Measurements from ENCODE around the gene PTGFRN.

PTGFRN gene

DNA sequence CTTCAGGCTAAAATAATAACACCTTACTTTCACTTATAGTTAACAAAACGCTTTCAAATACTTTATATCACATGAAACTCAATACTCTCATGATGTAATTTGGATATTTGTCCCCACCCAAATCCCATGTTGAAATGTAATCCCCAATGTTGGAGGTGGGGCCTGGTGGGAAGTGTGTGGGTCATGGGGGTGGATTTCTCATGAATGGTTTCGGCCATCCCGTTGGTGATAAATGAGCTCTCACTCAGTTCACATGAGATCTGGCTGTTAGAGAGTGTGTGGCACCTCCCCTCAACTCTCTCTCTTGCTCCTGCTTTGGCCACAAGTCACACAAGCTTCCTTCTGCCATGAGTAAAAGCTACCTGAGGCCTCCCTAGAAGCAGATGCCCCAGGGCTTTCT, 22.5 kb upstream of the PTGFRN start:
- no peak for DNase-seq

GRCh38 chr1:116889380-116889779, 20.3 kb upstream of the PTGFRN start:
- DNase-seq = no peak

- DNase-seq = no peak
Observed at GRCh38 chr1:116891396-116892079, 18.2 kb upstream of the PTGFRN start.

- DNase-seq = no peak
Observed at GRCh38 chr1:116895073-116895472, 14.6 kb upstream of the PTGFRN start.

GRCh38 chr1:116899529-116899928, 10.2 kb upstream of the PTGFRN start:
- no peak for DNase-seq

- no peak for DNase-seq
Observed at GRCh38 chr1:116900471-116901365, 9.0 kb upstream of the PTGFRN start.

- DNase-seq = no peak
Observed at GRCh38 chr1:116902027-116902426, 7.7 kb upstream of the PTGFRN start.

- DNase-seq = no peak
Observed at GRCh38 chr1:116902723-116903383, 6.9 kb upstream of the PTGFRN start.

GRCh38 chr1:116904791-116905320, 4.9 kb upstream of the PTGFRN start:
- no peak for DNase-seq

DNA sequence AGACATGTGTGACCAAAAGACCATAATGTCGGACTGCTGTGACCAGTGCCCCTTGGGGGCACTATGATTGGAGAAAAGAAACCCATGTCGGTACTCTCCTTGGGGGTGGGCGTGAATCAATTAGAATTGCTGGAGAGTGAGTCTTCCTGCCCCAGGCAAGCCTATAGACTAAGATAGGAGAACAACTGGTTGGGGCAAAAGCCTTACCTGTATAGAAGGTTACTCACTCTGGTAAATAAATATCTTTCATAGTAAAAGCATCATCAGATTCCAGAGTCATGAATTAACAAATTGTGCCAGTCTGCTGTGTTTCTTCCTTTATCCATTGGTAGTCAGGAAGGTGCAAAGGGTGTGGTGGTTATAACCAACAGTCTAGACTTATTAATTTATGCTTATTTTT, 2.9 kb upstream of the PTGFRN start:
- DNase-seq = no peak

DNA sequence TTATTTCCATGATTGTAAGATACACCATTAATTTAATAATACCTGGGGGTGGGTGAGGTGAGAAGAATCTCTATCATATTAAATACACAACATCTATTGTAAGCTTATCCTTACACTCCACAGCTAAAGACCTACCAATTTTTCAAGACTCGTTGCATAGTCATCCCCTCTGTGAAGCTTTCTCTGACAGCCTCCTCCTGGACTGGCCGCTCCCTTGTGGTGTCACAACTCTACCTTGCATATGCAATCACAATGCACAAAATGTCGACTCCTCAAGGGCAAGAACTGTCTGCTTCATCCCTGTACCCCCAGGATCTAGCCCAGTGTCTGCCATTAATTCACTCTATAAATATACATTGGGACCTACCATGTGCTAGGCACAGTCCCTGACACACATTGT, 2.4 kb upstream of the PTGFRN start:
- no peak for DNase-seq

DNA sequence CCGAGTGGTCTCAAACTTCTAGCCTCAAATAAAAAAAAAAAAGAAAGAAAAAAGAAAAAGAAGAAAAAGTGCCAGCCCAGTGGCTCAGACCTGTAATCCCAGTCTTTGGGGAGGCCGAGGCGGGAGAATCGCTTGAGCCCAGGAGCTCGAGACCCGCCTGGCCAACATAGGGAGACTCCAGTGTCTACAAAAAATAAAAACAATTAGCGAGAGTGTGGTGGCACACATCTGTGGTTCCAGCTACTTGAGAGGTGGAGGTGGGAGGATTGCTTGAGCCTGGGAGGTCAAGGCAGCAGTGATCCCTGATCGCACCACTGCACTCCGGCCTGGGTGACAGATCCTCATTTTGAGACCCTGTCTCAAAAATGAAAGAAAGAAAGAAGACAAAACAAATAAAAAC, 1.4 kb upstream of the PTGFRN start:
- DNase-seq = no peak

- DNase-seq = no peak
Observed at GRCh38 chr1:116908820-116909511, 750 bp upstream of the PTGFRN start.

DNA sequence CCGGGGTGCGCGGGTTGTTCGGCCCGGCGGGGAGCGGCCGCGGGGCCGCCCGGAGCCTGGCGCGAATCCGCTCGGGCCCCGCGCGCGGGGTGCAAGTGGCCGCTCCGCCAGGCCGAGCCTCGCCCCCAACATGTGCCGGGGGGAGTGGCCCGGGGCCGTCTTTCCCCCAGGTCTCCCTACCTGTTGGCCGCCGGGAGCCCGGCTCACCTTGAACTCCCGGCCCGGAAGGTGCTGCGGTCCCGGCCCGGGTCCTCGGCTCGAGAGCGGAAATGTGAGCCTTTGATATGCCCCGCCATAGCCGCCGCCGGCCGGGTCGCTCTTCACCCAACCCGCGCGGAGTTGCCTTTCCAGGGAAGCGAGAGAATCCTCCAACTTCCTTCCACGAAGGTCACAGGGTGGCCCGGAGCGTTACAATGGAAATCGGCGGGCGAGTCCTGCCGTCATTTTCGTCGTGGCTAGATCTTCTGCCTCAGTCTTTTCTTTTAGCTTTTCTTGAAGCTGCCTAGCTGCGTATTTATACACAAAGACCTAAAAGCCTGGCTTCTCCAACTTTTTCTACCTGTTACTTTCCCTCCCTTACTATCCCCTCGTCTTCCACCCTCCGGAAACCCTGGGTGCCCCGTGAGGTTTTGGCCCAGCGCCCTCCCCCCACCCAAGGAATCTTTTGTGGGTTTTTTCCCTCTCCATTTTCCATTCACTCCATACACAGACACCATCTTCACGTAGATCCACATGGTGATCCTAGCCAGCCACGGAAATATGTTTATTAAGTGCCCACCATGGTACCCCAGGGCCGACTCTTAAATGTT, 867 bp downstream of the PTGFRN start:
- peak in 4 of 58 donors; percentile 9 to 50 (median 28) for DNase-seq

- DNase-seq = no peak
Observed at GRCh38 chr1:116911188-116911553, 1.5 kb downstream of the PTGFRN start.

DNA sequence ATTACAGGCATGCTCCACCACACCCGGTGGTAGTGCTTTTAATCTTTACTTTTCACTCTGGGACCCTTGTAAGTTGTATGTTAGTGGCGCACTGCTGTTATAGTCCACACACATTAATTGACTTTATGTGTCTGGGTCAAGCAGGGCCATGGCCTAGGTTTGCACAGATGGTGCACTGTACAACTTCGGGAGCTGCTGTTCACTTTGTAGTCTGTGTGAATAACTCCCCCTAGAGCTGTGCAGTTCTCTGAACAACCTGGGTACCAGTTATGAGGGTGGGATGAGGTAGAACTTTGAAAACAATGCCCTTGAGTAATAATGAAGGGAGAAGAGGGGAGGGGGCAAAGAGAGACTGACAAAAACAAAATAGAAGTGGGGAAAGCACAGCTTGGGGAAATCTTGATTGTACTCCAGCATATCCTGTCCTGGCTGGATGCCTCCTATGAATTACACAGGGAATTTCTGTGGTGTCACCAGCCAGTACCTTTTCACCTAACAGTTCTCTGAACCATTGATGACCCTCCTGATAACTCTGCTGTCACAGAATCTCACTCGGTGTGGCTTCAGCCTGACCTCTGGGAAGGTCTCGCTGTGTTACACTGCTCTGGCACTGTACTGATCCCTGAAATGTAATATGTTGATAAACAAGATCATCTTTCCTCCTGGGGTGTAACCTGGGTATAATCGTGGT, 2.2 kb downstream of the PTGFRN start:
- no peak for DNase-seq

- no peak for DNase-seq
Observed at GRCh38 chr1:116912846-116913245, 3.1 kb downstream of the PTGFRN start.

GRCh38 chr1:116913941-116914340, 4.2 kb downstream of the PTGFRN start:
- peak in 3 of 58 donors; percentile 10 to 27 (median 21) for DNase-seq

DNA sequence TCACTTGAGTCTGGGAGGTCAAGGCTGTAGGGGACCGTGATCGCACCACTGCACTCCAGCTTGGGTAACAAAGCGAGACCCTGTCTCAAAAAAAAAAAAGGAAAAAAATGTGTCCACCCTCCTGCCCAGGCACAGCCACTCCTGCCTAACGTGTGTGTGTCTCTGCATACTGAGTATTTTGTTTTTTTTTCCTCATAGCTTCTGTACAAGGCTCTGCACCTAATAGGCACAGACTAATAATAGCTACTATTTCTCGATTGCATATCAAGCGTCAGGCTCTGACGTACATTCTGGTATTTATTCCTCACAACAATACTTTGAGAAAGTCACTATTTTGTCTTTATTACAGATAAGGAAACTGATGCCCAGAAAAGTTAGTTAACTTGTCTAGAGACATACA, 5.0 kb downstream of the PTGFRN start:
- DNase-seq = no peak
